Hippocampal formation (tissue), 2 donors: ENCODE data around the gene RFX2.
"Not testable (repeated sequence)": the region's sequence is repeated elsewhere in the genome, so short reads cannot be mapped to it uniquely, and the experiment has no call there.

Experiments used
- DNase-seq, 2 donors: peaks; one replicate each; lab custom pipeline; 2025; lab: John Stamatoyannopoulos, UW

RFX2 gene

GRCh38 chr19:6012426-6013170 is 97.7 kb downstream of the RFX2 start:
- no peak for DNase-seq

GRCh38 chr19:6011794-6012193 is 98.5 kb downstream of the RFX2 start:
- no peak for DNase-seq

GRCh38 chr19:6011206-6011605 is 99.1 kb downstream of the RFX2 start:
- DNase-seq, result no peak

- no peak for DNase-seq
These were observed 100.2 kb downstream of the RFX2 start for GRCh38 chr19:6010107-6010506.

- DNase-seq, result no peak
These were observed 102.4 kb downstream of the RFX2 start for GRCh38 chr19:6007866-6008265.

- no peak for DNase-seq
These were observed 103.4 kb downstream of the RFX2 start for GRCh38 chr19:6006896-6007295.

GRCh38 chr19:6006070-6006446 is 104.2 kb downstream of the RFX2 start:
- DNase-seq, result not testable (repeated sequence)

- DNase-seq, result no peak
These were observed 104.8 kb downstream of the RFX2 start for GRCh38 chr19:6005321-6006069.

- no peak for DNase-seq
These were observed 106.3 kb downstream of the RFX2 start for GRCh38 chr19:6003976-6004375.

GRCh38 chr19:6002591-6002990 is 107.7 kb downstream of the RFX2 start:
- no peak for DNase-seq

GRCh38 chr19:6000228-6000847 is 110.0 kb downstream of the RFX2 start:
- no peak for DNase-seq

- no peak for DNase-seq
These were observed 110.6 kb downstream of the RFX2 start for GRCh38 chr19:5999693-6000092.

- DNase-seq, result no peak
These were observed 112.9 kb downstream of the RFX2 start for GRCh38 chr19:5997371-5997770.

GRCh38 chr19:5996623-5997320 is 113.5 kb downstream of the RFX2 start:
- no peak for DNase-seq

- no peak for DNase-seq
These were observed 114.2 kb downstream of the RFX2 start for GRCh38 chr19:5996102-5996501.

GRCh38 chr19:5995606-5996005 is 114.7 kb downstream of the RFX2 start:
- DNase-seq, result no peak

GRCh38 chr19:5994405-5995165 is 115.7 kb downstream of the RFX2 start:
- no peak for DNase-seq

GRCh38 chr19:5993648-5994358 is 116.5 kb downstream of the RFX2 start:
- DNase-seq, result no peak

GRCh38 chr19:5993201-5993600 is 117.1 kb downstream of the RFX2 start:
- no peak for DNase-seq

GRCh38 chr19:5992756-5993155 is 117.5 kb downstream of the RFX2 start:
- DNase-seq, result no peak

GRCh38 chr19:5991244-5991838 is 119.0 kb downstream of the RFX2 start:
- DNase-seq, result no peak
